HG02981 (cell line): ENCODE results near the gene ENOX2.
A peak's percentile ranks its signal among the peaks of the same experiment; 100 is the strongest.

ENCODE experiments used
- ATAC-seq: cut with Tn5 transposase; IDR thresholded peaks from one replicate; pipeline ENCODE4 v1.9.1; 2021; ENCODE audit warnings: mild to moderate bottlenecking, moderate library complexity; ENCODE audit not compliant: unreplicated experiment

Gene ENOX2

GRCh38 chrX:130645955-130646583, 256.9 kb downstream of the ENOX2 start:
- no peak for ATAC-seq

- no peak for ATAC-seq
These were observed 265.4 kb downstream of the ENOX2 start for GRCh38 chrX:130637591-130637990.

- no peak for ATAC-seq
These were observed 266.7 kb downstream of the ENOX2 start for GRCh38 chrX:130636277-130636676.

- ATAC-seq, result no peak
These were observed 272.0 kb downstream of the ENOX2 start for GRCh38 chrX:130631011-130631410.

GRCh38 chrX:130628516-130628915, 274.5 kb downstream of the ENOX2 start:
- no peak for ATAC-seq

GRCh38 chrX:130626521-130626920, 276.5 kb downstream of the ENOX2 start:
- no peak for ATAC-seq

GRCh38 chrX:130625386-130625785, 277.6 kb downstream of the ENOX2 start:
- no peak for ATAC-seq

- no peak for ATAC-seq
These were observed 279.5 kb downstream of the ENOX2 start for GRCh38 chrX:130623518-130623917.

- ATAC-seq, result no peak
These were observed 287.1 kb downstream of the ENOX2 start for GRCh38 chrX:130615941-130616340.

- ATAC-seq, result no peak
These were observed 295.6 kb downstream of the ENOX2 start for GRCh38 chrX:130607431-130607830.

- ATAC-seq, result no peak
These were observed 296.6 kb downstream of the ENOX2 start for GRCh38 chrX:130606425-130606824.

- no peak for ATAC-seq
These were observed 298.1 kb downstream of the ENOX2 start for GRCh38 chrX:130604882-130605281.

- no peak for ATAC-seq
These were observed 308.5 kb downstream of the ENOX2 start for GRCh38 chrX:130594453-130594916.

GRCh38 chrX:130593911-130594310, 309.1 kb downstream of the ENOX2 start:
- ATAC-seq, result no peak

GRCh38 chrX:130592204-130592603, 310.8 kb downstream of the ENOX2 start:
- no peak for ATAC-seq

- ATAC-seq, result no peak
These were observed 324.1 kb downstream of the ENOX2 start for GRCh38 chrX:130578906-130579305.

- no peak for ATAC-seq
These were observed 325.6 kb downstream of the ENOX2 start for GRCh38 chrX:130577431-130577830.

GRCh38 chrX:130575831-130576389, 327.1 kb downstream of the ENOX2 start:
- peak; percentile 67 for ATAC-seq
